ENCODE measurements around the gene NDST1.

The NDST1 gene

DNA sequence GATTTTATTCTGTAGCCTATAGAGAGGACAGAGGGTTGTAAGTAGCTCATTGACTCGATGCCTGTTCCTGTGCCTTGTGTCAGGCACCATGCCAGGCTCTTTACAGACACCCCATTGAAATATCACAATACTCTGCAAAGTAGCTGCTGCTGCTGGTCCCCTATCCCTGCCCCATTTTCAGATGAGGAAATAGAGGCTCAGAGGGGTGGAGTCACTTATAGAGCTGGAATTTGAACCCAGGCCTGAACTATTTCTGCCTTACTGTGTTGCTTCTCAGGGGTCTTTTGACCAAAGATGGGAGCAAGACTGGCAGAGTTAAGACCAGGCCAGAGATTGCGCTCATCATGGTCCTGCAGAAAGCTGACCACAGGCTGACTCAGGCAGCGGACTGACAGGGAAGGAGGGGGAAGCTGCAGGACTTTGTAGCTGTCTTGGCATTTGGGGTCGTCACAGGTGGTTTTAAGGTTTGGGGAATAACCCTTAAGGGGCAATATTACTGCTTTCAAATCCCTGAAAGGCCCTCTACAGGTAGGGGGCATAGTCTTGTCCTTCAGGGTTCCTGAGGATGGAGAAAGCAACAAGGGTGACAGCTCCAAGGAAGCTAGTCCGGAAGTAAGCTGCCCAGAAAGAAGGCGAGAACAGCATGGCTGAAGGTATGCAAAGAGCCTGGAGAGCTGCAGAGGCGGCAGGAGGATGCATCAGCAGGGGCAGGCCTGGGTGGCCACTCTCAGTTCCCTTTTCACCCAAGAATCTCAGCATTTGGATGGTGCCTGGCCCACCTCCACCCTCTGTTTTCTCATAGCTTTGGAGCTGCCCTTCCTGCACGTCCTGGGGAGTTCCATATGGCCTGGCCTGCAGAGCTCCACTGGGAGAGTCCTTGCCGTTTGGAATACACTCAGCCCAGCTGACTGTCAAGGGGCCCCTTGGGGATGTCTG, 18.3 kb upstream of the NDST1 start:
- no peak for DNase-seq (ENCODE audit: low read depth, low spot score)

DNA sequence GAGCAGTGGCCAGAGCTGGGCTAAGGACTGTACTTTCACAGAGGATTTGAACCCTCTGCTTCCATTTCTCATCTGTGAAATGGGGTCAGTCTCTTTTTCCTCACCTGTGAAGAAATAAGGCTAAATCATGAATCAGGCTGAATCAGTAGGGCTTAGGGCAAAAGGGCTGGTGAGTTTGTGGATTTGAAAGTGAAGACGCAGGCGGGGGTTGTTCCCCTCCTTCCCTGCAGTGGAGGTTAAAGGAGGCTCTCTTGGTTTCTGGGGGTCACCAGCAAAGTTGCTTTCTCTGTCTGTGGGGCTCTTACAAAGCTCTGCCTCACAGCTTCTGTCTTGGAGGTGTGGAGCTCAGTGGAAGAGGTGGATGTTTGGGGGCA, 17.6 kb upstream of the NDST1 start:
- no peak for DNase-seq (ENCODE audit: low read depth, low spot score)

DNA sequence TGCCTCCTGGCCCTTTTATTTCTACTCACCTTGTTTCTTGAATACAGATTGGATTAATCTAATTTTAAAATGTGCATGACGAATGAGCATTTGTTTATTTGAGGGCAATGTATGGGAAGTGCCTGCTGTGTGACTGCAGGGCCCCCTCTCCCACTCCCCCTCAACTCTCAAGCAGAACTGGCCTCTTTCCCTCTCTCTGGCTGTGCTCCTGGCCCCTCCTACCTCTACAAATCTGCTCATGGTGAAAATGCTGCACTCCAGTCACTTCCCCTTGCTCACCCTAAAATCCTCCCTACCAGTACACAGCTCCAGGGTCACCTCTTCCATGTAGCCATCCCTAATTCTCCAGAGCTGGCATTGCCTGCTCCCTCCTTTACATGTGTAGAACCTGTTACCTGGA, 17.2 kb upstream of the NDST1 start:
- no peak for DNase-seq (ENCODE audit: low read depth, low spot score)

DNA sequence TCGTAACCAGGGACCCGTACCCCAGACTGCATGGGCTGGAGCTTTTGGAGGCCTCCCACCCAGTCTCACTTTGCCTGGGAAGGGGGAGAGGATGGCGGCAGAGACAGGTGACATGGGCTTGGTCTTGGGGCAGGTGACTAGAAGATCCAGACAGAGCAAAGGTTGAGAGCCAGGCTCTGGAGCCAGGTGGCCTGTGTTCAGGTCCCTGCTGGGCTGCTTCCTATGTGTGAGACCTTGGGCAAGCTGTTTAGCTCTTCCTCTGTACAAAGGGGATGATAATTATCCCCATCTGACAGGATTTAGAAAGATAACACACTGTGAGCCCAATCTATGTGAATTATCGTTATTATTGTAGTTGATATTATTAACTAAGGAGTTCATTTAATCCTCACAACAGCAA, 16.1 kb upstream of the NDST1 start:
- DNase-seq (ENCODE audit: low read depth, low spot score): no peak

DNA sequence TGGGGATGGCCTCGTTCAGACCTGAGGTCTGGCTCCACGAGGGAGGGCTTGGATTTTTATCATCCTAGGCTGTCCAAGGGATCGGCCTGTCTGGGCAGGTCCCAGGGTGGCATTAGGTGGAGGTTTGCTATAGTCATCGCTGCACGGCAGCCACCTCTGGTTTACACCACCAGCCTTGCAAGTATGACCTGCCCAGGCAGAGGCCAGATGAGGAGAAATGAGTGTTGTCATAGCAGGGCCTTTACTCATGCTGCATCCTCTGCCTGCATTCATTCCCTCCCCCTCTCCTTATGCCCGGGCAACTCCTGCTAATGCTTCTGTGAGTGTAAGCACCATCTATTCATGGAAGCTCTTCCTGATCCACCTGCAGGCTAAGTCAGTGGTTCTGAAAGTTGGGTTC, 15.3 kb upstream of the NDST1 start:
- no peak for DNase-seq (ENCODE audit: low read depth, low spot score)

DNA sequence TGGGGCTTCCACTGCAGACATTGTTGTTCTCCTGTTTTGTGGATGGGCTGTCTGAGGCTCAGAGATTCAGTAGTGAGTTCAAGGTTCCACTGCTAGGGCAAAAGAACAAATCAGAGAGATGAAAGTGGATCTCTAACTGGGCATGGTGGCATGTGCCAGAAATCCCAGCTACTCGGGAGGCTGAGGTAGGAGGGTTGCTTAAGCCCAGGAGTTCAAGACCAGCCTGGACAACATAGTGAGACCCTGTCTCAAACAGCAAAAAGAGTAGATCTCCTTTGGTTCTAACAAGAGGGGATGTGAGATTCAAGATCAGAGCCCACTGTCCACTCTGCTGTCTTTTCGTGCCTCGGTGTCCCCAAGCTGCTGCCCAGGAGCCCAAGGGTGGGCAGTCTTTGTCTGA, 11.8 kb upstream of the NDST1 start:
- DNase-seq (ENCODE audit: low read depth, low spot score): no peak

DNA sequence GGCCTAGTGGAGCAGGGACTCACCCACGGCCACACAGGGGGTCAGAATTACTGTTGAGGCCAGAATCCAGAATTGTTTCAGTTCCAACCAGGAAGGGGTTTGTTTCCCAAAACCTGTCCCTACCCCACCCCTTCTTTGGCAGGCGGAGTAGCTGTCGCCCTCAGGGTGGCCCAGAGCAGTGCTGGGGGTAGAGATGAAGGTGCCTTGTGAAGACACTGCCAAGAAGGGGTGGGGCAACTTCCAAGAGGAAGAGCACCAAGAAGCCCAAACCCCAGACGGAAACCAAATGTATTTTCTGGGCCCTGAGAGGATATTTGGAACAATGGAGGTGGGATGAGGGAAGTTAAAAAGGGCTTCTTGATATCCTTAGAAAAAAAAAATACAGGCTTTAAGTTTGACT, 11.4 kb upstream of the NDST1 start:
- DNase-seq (ENCODE audit: low read depth, low spot score): no peak

DNA sequence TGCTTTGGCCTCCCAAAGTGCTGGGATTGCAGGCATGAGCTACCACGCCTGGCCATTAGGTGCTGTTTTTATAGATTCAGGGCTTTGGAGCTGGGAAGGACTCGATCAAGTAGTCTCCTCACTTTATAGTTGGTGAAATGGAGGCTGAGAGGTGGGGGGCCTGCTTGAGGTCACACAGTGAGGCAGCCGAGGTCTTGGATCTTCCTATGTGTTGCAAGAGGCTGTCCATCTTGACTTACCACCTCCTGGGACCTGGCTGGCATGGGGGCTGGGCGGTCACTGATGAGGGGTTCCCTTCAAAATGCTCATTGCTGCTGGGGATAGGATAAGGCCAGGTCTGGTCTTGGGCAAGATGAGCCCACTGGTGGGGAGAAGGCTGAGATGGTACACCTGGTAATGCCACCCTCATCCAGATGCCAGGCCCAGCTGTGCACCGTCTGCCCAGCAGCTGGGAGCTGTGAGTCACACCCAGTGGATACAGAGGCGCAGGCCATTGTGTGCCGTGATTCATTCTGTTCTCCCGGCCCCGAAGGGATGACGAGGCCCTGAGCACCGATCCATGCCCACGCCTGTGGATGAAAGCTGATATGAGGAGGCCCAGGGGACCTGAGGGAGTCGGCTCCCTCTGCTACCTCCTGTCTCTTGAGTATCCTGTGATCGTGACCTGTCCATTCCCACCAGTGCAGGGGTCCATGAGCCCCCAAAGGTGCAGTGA, 10.5 kb upstream of the NDST1 start:
- DNase-seq (ENCODE audit: low read depth, low spot score): peak; percentile 71

DNA sequence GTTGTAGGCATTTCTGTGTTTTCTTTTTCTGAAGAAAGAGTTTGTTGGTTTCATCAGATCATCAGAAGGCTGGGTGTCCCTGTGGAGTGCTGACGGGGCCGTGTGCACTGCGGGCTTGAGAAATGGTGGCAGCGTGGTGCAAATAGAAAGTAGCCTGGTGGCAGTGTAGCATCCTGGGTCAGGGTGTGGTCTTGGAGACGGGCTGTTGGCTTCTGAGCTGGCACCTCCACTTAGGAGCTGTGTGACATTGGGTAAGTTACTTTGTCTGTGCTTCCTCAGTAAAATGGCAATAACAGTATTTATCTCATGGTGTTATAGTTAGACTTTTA, 10.0 kb upstream of the NDST1 start:
- DNase-seq (ENCODE audit: low read depth, low spot score): no peak

DNA sequence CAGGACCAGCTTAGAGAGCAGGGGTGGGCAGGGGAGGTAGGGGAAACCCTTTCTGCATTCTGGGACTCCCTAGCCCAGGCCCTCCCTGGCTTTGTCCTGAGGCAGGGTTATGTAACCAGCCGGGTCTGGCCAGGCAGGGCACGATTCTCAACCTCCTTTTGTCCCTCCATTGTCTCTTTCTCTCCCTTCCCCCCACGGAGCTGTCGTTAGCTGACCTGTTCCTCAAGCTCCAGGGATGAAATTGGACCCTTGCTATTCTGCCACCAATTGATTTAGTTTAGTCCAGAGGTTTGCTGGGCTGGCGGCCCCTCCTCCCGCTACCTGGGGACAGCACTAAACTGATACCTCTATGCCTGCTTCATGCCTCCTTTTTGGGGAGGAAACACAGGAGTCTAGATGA, 9.4 kb upstream of the NDST1 start:
- DNase-seq (ENCODE audit: low read depth, low spot score): no peak

DNA sequence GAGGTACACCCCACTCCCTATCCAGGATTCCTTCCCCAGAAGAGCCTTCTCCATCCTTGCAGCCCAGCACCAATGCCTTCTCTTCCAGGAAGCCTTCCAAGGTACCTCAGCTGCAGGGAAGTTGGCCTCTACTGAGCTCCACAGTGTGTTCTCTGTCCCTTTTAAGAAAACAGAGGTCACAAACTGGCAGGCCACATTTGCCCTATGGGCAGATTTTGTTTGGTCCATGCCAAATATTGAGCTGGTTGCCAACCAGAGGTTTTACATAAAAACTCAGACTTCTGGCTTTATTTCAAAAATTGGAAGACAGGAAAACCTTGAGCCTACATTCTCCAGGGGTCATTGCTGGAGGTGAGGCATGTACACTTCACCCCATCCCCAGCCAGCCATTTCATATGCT, 9.0 kb upstream of the NDST1 start:
- no peak for DNase-seq (ENCODE audit: low read depth, low spot score)

DNA sequence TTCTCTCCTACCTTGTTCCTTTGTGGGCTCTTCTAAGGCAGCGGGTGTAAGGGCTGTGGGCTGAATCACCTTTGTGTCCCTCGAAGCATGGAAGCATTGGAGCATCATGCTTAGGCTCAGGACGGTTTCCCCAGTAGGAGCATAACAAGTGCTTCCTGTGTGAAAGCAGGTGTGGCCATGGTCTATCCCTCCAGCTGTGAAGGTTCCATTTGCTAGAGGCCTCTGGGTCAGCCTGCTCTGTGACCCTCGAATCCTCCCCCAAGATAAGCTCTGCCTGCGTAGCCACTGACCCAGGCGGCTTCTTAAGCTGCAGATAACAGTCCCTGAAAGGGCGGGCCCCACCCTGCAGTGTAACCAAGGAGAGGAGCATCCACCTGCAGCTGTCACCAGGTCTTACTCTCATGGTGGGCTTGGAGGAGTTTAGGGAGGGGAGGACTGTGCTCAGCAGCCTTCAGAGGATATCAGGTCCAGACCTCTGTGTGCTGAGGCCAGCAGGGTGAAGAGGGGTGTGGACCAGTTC, 8.4 kb upstream of the NDST1 start:
- no peak for DNase-seq (ENCODE audit: low read depth, low spot score)

DNA sequence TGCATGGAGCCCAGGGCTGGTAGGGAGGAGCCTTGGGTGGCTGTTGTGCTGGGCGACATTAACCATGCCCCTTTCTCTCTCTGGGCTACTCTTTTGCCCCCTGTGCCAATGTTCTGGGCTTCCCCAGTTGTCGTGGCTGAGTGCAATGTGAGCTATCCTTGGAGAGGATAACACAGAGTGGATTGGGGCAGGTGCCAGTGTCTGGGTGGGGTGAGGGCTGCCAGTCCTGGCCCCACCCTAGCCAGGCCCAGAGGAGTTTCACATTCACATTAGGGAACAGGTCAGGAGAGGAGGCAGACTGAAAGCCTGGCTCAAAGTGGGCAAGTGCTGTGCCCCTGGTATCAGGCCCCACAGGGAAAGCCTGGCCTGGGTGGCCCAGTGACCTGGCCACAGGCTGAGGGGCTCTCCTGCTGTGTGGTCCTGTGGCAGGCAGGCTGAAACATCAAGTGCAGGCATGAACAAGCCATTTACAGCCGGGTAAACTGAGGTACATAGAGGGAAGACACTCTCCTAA, 7.5 kb upstream of the NDST1 start:
- DNase-seq (ENCODE audit: low read depth, low spot score): no peak

DNA sequence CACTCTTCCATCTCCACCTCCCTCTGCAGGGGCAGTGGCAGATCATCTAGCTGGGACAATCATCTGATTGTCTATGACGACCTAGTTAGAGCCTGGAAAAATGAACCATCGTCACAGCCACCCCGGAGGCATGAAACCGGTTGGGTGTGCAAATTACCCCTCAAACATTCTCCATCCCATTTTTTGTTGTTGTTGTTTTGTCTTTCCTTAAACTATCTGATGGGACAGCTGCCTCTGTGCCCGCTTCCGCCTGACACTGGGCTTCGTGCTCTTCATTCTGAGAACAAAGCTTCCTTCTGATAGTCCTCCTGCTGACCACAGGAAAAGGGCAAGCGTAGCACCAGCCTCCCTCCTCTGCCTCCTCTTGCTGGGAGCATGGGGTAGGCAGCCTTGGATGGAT, 7.0 kb upstream of the NDST1 start:
- no peak for DNase-seq (ENCODE audit: low read depth, low spot score)

DNA sequence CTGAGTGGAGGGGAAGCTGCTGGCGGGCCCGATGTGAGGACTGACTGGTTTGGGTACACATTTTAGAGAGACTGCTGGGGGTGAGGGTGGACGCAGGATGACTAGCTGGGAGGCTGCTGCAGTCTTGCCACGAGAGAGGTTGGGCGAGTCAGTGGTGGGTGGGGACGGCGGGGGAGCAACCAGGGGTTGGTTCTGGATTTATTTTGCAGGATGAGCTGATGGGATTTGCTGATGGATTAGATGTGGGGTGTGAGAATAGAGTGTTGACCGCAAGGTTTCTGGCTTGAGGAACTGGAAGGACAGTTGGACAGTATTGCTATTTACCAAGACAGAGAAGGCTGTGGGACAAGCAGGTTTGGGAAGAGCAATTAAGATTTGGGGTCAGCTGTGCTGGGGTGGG, 5.8 kb upstream of the NDST1 start:
- DNase-seq (ENCODE audit: low read depth, low spot score): no peak

DNA sequence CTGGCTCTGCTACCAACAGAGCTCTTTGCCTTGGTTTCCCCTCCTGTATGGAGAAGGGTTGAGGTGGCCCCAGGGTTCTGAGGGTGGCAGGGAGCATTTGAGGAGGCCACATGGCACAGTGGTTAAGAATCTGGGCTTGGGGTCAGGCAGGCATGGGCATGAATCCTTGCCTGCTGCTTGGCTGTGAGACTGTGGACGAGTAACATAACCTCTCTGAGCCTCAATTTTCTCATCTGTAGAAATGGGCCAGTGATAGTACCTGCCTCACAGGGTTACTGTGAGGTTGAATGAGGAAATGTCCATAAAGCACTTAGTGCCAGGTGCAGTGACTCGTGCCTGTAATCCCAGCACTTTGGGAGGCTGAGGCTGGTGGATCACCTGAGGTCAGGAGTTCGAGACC, 5.1 kb upstream of the NDST1 start:
- DNase-seq (ENCODE audit: low read depth, low spot score): no peak

DNA sequence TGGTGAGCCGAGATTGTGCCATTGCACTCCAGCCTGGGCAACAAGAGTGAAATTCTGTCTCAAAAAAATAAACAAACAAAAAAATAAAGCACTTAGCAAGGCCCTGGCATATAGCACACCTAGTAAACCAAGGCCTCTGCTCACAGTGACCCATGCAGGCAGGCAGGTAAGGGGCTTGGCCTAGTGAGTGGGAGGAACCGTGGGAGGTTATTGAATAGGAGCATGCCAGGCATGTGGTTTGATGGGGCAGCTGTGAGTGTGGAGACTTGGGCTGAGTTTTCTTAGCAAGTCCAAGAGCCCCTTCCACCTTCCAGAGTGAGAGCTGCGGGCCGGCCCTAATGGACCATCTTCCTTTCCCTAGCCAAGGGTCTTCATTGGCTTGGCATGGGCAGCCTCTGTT, 4.5 kb upstream of the NDST1 start:
- DNase-seq (ENCODE audit: low read depth, low spot score): no peak

DNA sequence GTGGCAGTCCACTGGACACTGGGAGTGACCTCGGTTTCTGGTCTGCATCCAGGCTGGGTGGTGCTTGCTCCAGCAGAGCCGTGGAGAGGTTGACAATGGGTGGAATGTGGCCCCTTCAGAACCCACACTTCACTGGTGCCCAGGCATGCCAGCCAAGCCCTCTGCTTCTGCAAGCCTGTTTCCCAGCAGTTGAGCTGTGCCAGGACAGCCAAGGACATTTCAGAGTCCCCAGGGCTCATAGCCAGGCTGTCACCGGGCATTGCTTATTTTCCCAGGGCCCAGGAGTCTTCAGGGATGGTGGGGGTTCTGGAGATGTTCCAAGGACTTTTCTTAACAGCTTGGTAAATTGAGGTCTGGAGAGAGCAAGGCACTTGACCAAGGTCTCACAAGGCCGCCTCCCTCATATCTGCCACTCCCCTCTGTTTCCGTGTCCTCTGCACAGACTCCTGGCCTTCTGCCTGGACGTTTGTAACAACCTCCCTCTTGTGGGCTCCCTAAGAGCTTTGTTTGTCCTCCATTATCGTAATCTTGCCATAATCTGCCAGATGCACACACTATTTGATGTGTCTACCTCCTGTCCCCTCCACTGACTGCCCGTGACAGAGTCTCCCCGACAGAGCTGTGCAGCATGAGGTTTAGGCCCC, 3.8 kb upstream of the NDST1 start:
- DNase-seq (ENCODE audit: low read depth, low spot score): no peak

DNA sequence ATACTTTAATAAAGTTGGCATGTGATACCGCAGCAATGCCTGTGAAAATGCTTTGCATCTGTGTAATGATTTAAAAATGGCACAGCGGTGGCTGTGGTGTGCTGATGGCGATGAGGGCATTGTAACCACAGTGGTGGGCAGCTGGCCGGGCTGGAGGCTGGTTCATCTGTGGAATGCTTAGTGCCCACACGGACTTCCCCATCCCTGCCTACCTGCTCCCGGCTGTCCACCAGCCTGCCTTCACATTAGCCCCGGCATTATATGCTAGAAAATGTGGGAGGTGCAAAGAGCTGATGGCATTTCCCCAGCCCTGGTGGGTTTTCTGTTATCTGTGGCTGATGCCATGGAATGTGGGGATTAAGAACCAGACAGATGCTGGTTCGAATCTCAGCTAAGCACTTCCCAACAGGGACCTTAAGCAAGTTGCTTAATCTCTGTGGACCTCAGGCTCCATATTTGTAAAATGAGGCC, 2.9 kb upstream of the NDST1 start:
- no peak for DNase-seq (ENCODE audit: low read depth, low spot score)

DNA sequence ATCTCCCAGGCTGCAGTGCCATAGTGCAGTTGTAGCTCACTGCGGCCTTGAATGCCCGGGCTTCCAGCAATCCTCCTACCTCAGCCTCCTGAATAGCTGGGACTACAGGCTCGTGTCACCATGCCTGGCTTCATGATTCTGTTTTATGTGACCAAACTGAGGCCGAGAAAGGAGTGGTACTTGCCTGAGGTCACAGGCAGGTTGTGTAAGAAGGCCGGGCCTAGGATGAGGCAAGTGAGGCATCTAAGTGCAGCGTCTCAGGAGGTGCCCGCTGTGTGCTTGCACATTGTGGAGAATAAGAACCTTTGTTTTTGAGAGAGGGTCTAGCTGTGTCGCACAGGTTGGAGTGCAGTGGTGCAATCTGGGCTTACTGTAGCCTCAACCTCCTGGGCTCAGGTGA, 2.1 kb upstream of the NDST1 start:
- DNase-seq (ENCODE audit: low read depth, low spot score): no peak

DNA sequence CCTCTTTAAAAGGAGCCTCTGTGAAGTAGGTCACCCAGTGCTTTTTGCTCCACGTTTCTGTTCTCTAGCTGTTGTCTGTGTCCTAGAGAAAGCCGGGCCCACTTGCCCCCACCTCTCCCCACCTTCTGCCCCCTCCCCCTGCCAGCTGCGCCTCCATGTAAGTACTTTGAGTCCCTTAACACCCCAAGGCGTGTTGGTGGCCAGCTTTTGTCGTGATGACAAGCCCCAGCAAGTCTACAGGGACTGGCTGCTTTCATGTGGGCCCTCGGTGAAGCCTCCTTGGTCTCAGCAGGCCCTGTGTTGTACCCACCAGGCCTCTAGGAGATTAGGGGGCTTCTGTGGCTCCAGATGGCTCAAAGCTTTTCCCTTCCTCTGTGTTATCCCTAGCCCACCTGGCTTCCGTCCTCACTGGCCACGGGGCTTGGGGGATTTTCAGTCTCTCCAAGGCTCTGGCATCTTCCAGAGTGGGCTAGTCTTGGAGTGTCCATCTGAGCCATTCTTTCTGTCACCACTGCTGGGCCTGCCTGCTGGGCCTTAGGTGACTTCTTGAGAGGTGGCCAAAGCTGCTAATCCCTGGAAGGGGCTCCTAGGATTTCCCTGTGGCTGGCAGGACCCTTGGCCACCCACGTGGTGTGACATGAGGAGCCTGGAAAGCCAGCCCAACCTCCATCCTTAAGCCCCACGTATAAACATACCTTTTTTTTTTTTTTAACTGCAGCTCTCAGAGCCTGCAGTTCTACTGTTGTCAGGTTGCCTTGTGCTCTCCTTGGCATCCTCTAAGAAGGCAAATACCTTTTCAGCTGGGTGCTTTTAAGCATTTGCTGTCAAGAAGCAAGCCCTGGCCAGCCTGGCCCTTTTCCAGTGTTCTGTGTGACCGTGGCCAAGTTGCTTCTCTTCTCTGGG, 1.1 kb upstream of the NDST1 start:
- no peak for DNase-seq (ENCODE audit: low read depth, low spot score)

All from brain pericyte (primary cell).